SK-N-SH (cell line): ENCODE data around the gene BCAN.
"Not testable (repeated sequence)": the region's sequence is repeated elsewhere in the genome, so short reads cannot be mapped to it uniquely, and the experiment has no call there.

ENCODE experiments used
- CTCF ChIP-seq: fragments of 200-600 bp; sonication (generic); IDR thresholded peaks from 2 replicates; pipeline ENCODE4 v1.6.1; 2017; ENCODE audit warnings: antibody characterized with exemption, mild to moderate bottlenecking, moderate library complexity
- JUND ChIP-seq: IDR thresholded peaks from 2 replicates; pipeline ENCODE4 v1.4.0; 2012
- MEF2A ChIP-seq: IDR thresholded peaks from 2 replicates; pipeline ENCODE4 v1.4.0; 2012; ENCODE audit warnings: low read depth, borderline replicate concordance
- TAF1 ChIP-seq: IDR thresholded peaks from 2 replicates; pipeline ENCODE4 v1.6.1; 2012; ENCODE audit warnings: low read depth, mild to moderate bottlenecking, low read length, moderate library complexity, borderline replicate concordance
- TEAD4 ChIP-seq: IDR thresholded peaks from 2 replicates; pipeline ENCODE4 v1.4.0; 2012; ENCODE audit warnings: mild to moderate bottlenecking, borderline replicate concordance; ENCODE audit not compliant: insufficient read depth
- YY1 ChIP-seq: IDR thresholded peaks from 2 replicates; pipeline ENCODE4 v1.4.0; 2012; ENCODE audit warnings: low read depth, mild to moderate bottlenecking

DNA sequence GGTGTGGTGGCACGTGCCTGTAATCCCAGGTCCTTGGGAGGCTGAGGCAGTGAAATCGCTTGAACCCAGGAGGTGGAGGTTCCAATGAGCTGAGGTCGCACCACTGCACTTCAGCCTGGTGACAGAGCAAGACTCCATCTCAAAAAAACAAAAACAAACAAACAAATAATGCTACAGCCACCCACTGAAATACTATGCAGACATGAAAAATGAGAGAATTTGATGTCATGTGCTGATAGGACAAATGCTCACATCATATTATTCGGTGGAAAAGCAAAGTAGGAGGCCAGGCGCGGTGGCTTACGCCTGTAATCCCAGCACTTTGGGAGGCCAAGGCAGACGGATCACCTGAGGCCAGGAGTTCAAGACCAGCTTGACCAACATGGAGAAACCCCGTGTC is 31.8 kb upstream of the BCAN start:
- not testable (repeated sequence) for TF ChIP-seq YY1, CTCF, TEAD4, JUND, MEF2A, TAF1
